H9 (cell line): ENCODE results near the gene CDC42EP1. TPM values are rescaled to one million over a fixed set of nuclear protein-coding genes. Genes with fewer than 3 reads are reported as not detected.

Experiments used
- DNase-seq: peaks from one replicate; pipeline ENCODE4 v3.0.0-alpha.2; 2017
- H2AFZ ChIP-seq: one replicate; pipeline ENCODE4 v1.6.1; 2013; ENCODE audit warnings: mild to moderate bottlenecking, low read length, control low read depth, moderate library complexity
- H2AK5ac ChIP-seq: 2 replicates; pipeline ENCODE4 v1.6.1; 2013; ENCODE audit warnings: low read length, control low read depth, mixed read lengths; ENCODE audit not compliant: insufficient read length
- H2BK120ac ChIP-seq: one replicate; pipeline ENCODE4 v1.6.1; 2013; ENCODE audit warnings: low read depth, mild to moderate bottlenecking, low read length, control low read depth, inconsistent platforms; ENCODE audit not compliant: poor library complexity, severe bottlenecking
- H2BK12ac ChIP-seq: 2 replicates; pipeline ENCODE4 v1.6.1; 2013; ENCODE audit warnings: low read length, control low read depth, mixed read lengths, low read depth; ENCODE audit not compliant: insufficient read length
- H2BK15ac ChIP-seq: 2 replicates; pipeline ENCODE4 v1.6.1; 2013; ENCODE audit warnings: low read depth, low read length, control low read depth
- H2BK20ac ChIP-seq: one replicate; pipeline ENCODE4 v1.6.1; 2013; ENCODE audit warnings: low read depth, mild to moderate bottlenecking, low read length, control low read depth, inconsistent platforms; ENCODE audit not compliant: poor library complexity, severe bottlenecking
- H2BK5ac ChIP-seq: 2 replicates; pipeline ENCODE4 v1.6.1; 2013; ENCODE audit warnings: low read length, control low read depth, mixed read lengths; ENCODE audit not compliant: insufficient read length
- H3K14ac ChIP-seq: 2 replicates; pipeline ENCODE4 v1.6.1; 2013; ENCODE audit warnings: low read length, control low read depth; ENCODE audit not compliant: insufficient read depth
- H3K18ac ChIP-seq: 2 replicates; pipeline ENCODE4 v1.6.1; 2013; ENCODE audit warnings: low read depth, mild to moderate bottlenecking, mixed read lengths, low read length, control low read depth; ENCODE audit not compliant: insufficient read length
- H3K23ac ChIP-seq: 2 replicates; pipeline ENCODE4 v1.6.1; 2013; ENCODE audit warnings: low read length, control low read depth, mixed read lengths, low read depth; ENCODE audit not compliant: insufficient read length
- H3K23me2 ChIP-seq: 2 replicates; pipeline ENCODE4 v1.6.1; 2013; ENCODE audit warnings: low read depth, mild to moderate bottlenecking, mixed read lengths, low read length, control low read depth; ENCODE audit not compliant: insufficient read length, poor library complexity, severe bottlenecking
- H3K27ac ChIP-seq: 2 replicates; pipeline ENCODE4 v1.5.1; 2013; ENCODE audit warnings: low read length, control low read depth, mixed read lengths, low read depth; ENCODE audit not compliant: insufficient read length
- H3K27me3 ChIP-seq: 2 replicates; pipeline ENCODE4 v1.6.1; 2013; ENCODE audit warnings: low read length, control low read depth, inconsistent platforms; ENCODE audit not compliant: insufficient read depth
- H3K4ac ChIP-seq: 2 replicates; pipeline ENCODE4 v1.6.1; 2013; ENCODE audit warnings: low read depth, mild to moderate bottlenecking, control low read depth, inconsistent platforms, low read length, moderate library complexity
- H3K4me1 ChIP-seq: 2 replicates; pipeline ENCODE4 v1.6.1; 2013; ENCODE audit warnings: low read length, control low read depth, inconsistent platforms; ENCODE audit not compliant: insufficient read depth
- H3K4me2 ChIP-seq: 2 replicates; pipeline ENCODE4 v1.6.1; 2013; ENCODE audit warnings: low read length, control low read depth, mixed read lengths; ENCODE audit not compliant: insufficient read length, insufficient read depth
- H3K56ac ChIP-seq: 2 replicates; pipeline ENCODE4 v1.6.1; 2013; ENCODE audit warnings: low read depth, mild to moderate bottlenecking, mixed read lengths, low read length, control low read depth; ENCODE audit not compliant: insufficient read length
- H3K79me1 ChIP-seq: 2 replicates; pipeline ENCODE4 v1.6.1; 2013; ENCODE audit warnings: low read depth, mild to moderate bottlenecking, moderate library complexity, low read length, control low read depth, inconsistent platforms; ENCODE audit not compliant: insufficient read depth, poor library complexity, severe bottlenecking
- H3K79me2 ChIP-seq: 2 replicates; pipeline ENCODE4 v1.6.1; 2013; ENCODE audit warnings: low read length, control low read depth, inconsistent platforms; ENCODE audit not compliant: insufficient read depth
- H3K9ac ChIP-seq: 2 replicates; pipeline ENCODE4 v1.6.1; 2013; ENCODE audit warnings: low read length, control low read depth, mixed read lengths; ENCODE audit not compliant: insufficient read length; ENCODE audit errors: extremely low read depth
- H3K9me3 ChIP-seq: one replicate; pipeline ENCODE4 v1.6.1; 2013; ENCODE audit warnings: low read depth, low read length, inconsistent platforms; ENCODE audit not compliant: control insufficient read depth
- H3T11ph ChIP-seq: one replicate; pipeline ENCODE4 v1.6.1; 2013; ENCODE audit warnings: mild to moderate bottlenecking, low read length, control low read depth, inconsistent platforms
- H4K20me1 ChIP-seq: one replicate; pipeline ENCODE4 v1.6.1; 2013; ENCODE audit not compliant: control insufficient read depth, insufficient read length, insufficient read depth
- H4K5ac ChIP-seq: 2 replicates; pipeline ENCODE4 v1.6.1; 2013; ENCODE audit warnings: low read depth, mild to moderate bottlenecking, mixed read lengths, low read length, control low read depth; ENCODE audit not compliant: insufficient read length
- H4K8ac ChIP-seq: replicated peaks from 2 replicates; pipeline ENCODE4 v1.6.1; 2013; ENCODE audit warnings: low read length, control low read depth, mixed read lengths, low read depth; ENCODE audit not compliant: insufficient read length
- H4K91ac ChIP-seq: 2 replicates; pipeline ENCODE4 v1.6.1; 2013; ENCODE audit warnings: low read depth, mild to moderate bottlenecking, moderate library complexity, mixed read lengths, low read length, control low read depth; ENCODE audit not compliant: insufficient read length
- H3K27ac Mint-ChIP-seq, 3 experiments: 2 replicates in 2 of 3; 3 replicates in 1 of 3; pipeline ENCODE4 v1.8.0; 2020 to 2021; ENCODE audit warnings: mixed read lengths in 3 of 3, mild to moderate bottlenecking in 1 of 3, moderate library complexity in 1 of 3
- H3K27me3 Mint-ChIP-seq: 2 replicates; pipeline ENCODE4 v1.8.0; 2021; ENCODE audit warnings: low read depth, mild to moderate bottlenecking, moderate library complexity, mixed read lengths
- H3K36me3 Mint-ChIP-seq, 3 experiments: 2 replicates in 2 of 3; 3 replicates in 1 of 3; pipeline ENCODE4 v1.8.0; 2020 to 2021; ENCODE audit warnings: low read depth in 3 of 3, mixed read lengths in 3 of 3; ENCODE audit not compliant: insufficient read depth in 1 of 3
- H3K4me1 Mint-ChIP-seq, 2 experiments: 2 replicates each; pipeline ENCODE4 v1.8.0; 2020; ENCODE audit warnings: mixed read lengths in 2 of 2
- H3K4me3 Mint-ChIP-seq, 2 experiments: 2 replicates in 1 of 2; 3 replicates in 1 of 2; pipeline ENCODE4 v1.8.0; 2020 to 2021; ENCODE audit warnings: mild to moderate bottlenecking in 2 of 2, mixed read lengths in 2 of 2, moderate library complexity in 1 of 2
- H3K9me3 Mint-ChIP-seq, 2 experiments: 2 replicates in 1 of 2; 3 replicates in 1 of 2; pipeline ENCODE4 v1.8.0; 2020; ENCODE audit warnings: mild to moderate bottlenecking in 2 of 2, mixed read lengths in 2 of 2, moderate library complexity in 1 of 2
- CTCF ChIP-seq: fragments of 200-600 bp; sonication (generic); conservative IDR thresholded peaks from 3 replicates; pipeline ENCODE4 v1.8.0; 2021; ENCODE audit warnings: antibody characterized with exemption, mild to moderate bottlenecking
- WGBS: extraction: QIAGEN DNeasy Blood & Tissue Kit; methylation state at CpG from one replicate; pipeline ENCODE4 v1.1.7; 2013; ENCODE audit warnings: missing lambda C conversion rate, low lambda C conversion rate, mixed read lengths; ENCODE audit not compliant: insufficient read length; ENCODE audit errors: extremely low coverage; 5-methylcytosine and 5-hydroxymethylcytosine counted together
- total RNA-seq: library from RNA; stranded (reverse); gene quantifications from 2 replicates; pipeline ENCODE4 v1.2.1, GENCODE V29; 2021

CDC42EP1 gene
- total RNA-seq, 1 experiment from 2014 or later = 23.0 TPM

GRCh38 chr22:37547251-37547741 is 13.0 kb upstream of the CDC42EP1 start:
- peak overlapping the region in 1 of 3 experiments; percentile 82; a peak in 2 of 7 replicates for H3K27ac Mint-ChIP-seq
- DNase-seq = no peak
- H3K4ac ChIP-seq = no peak overlapping the region

More at GRCh38 chr22:37547251-37547741, 13.0 kb upstream of the CDC42EP1 start:
- Histone ChIP-seq H3K27ac (no peak overlapping the region), H2BK20ac (no peak overlapping the region), H3K79me2 (no peaks in the 10 kb centered on the region), H4K5ac (no peak overlapping the region), H3K14ac (no peak overlapping the region), H3K27me3 (no peaks in the 10 kb centered on the region), H3K23me2 (peaks cover 4% of the 10 kb centered on the region), H3T11ph (no peak overlapping the region), H4K20me1 (no peaks in the 10 kb centered on the region), H3K4me2 (no peak overlapping the region), H3K18ac (no peak overlapping the region), H3K9me3 (no peaks in the 10 kb centered on the region), H4K91ac (no peak overlapping the region), H3K56ac (no peak overlapping the region), H2BK15ac (no peak overlapping the region), H2BK12ac (no peak overlapping the region), H2AFZ (no peak overlapping the region), H2BK5ac (no peak overlapping the region), H3K23ac (no peak overlapping the region), H3K79me1 (no peaks in the 10 kb centered on the region), H3K4me1 (peaks cover 2% of the 10 kb centered on the region; the same call in 1 of the 2 replicates), H2BK120ac (no peak overlapping the region), H4K8ac (no peak overlapping the region), H2AK5ac (no peak overlapping the region), H3K9ac (no peak overlapping the region)
- Mint-ChIP-seq H3K4me1 (peaks cover 27 to 48% of the 10 kb centered on the region in 2 experiments), H3K9me3 (no peaks in the 10 kb centered on the region; a peak in 2 of 5 replicates), H3K27me3 (peaks cover 13% of the 10 kb centered on the region), H3K4me3 (no peak overlapping the region), H3K36me3 (no peaks in the 10 kb centered on the region)
- no peak for TF ChIP-seq CTCF
- no CpG with 5 or more reads among the region's 9 CpGs for WGBS
